Dendritic cell treated with granulocyte-macrophage colony-stimulating factor and Interleukin-4, amounts not matched to agents 40 ng/mL and 50 ng/mL, for 4 days (primary cell): Measurements from ENCODE around the gene RCE1.
"Not testable (repeated sequence)": the region's sequence is repeated elsewhere in the genome, so short reads cannot be mapped to it uniquely, and the experiment has no call there.

Source experiments
- H3K27ac Mint-ChIP-seq: one replicate; pipeline ENCODE4 v1.8.0; 2022; ENCODE audit warnings: mild to moderate bottlenecking, mixed read lengths
- H3K27me3 Mint-ChIP-seq: one replicate; pipeline ENCODE4 v1.8.0; 2022; ENCODE audit warnings: mild to moderate bottlenecking, mixed read lengths
- H3K36me3 Mint-ChIP-seq: one replicate; pipeline ENCODE4 v1.8.0; 2022; ENCODE audit warnings: low read depth, mixed read lengths
- H3K4me1 Mint-ChIP-seq: one replicate; pipeline ENCODE4 v1.8.0; 2022; ENCODE audit warnings: low read depth, mixed read lengths
- H3K4me3 Mint-ChIP-seq: one replicate; pipeline ENCODE4 v1.8.0; 2022; ENCODE audit warnings: mild to moderate bottlenecking, moderate library complexity, mixed read lengths
- H3K9me3 Mint-ChIP-seq: one replicate; pipeline ENCODE4 v1.8.0; 2022; ENCODE audit warnings: mixed read lengths
- intact Hi-C: fragments of 100-400 bp; cut with micrococcal nuclease; formaldehyde crosslinking; loops from one replicate; pipeline ENCODE4 v1.15.0; 2022

The RCE1 gene

GRCh38 chr11:66842896-66843775, at the start of gene RCE1:
Gene RCE1 (plus strand): TSS chr11:66843441. CDS start chr11:66843456, 15 bp downstream.
- Mint-ChIP-seq H3K36me3 (peaks cover 63% of the 10 kb centered on the region), H3K27ac (peak within 1 kb of the TSS; percentile 94), H3K4me1 (peaks cover 63% of the 10 kb centered on the region), H3K4me3 (peak within 1 kb of the TSS; percentile 82), H3K27me3 (no peaks in the 10 kb centered on the region), H3K9me3 (no peaks in the 10 kb centered on the region)
- intact Hi-C loops: no loop called here

- H3K4me3 Mint-ChIP-seq, H3K36me3 Mint-ChIP-seq, intact Hi-C loops, H3K27me3 Mint-ChIP-seq, H3K27ac Mint-ChIP-seq, H3K9me3 Mint-ChIP-seq, H3K4me1 Mint-ChIP-seq: not testable (repeated sequence)
Observed at GRCh38 chr11:66799815-66800214, 43.4 kb upstream of the RCE1 start.

GRCh38 chr11:66800720-66801428, 42.4 kb upstream of the RCE1 start:
- intact Hi-C loops: no loop called here
- Mint-ChIP-seq H3K9me3 (no peaks in the 10 kb centered on the region), H3K27me3 (no peaks in the 10 kb centered on the region), H3K27ac (no peak overlapping the region), H3K4me3 (no peak overlapping the region), H3K4me1 (no peaks in the 10 kb centered on the region), H3K36me3 (no peaks in the 10 kb centered on the region)

GRCh38 chr11:66809592-66809991, 33.6 kb upstream of the RCE1 start:
- H3K36me3 Mint-ChIP-seq: no peaks in the 10 kb centered on the region
- no peak overlapping the region for H3K27ac Mint-ChIP-seq
- peaks cover 2% of the 10 kb centered on the region for H3K27me3 Mint-ChIP-seq
- H3K4me3 Mint-ChIP-seq: no peak overlapping the region
- no peaks in the 10 kb centered on the region for H3K9me3 Mint-ChIP-seq
- no peaks in the 10 kb centered on the region for H3K4me1 Mint-ChIP-seq
- intact Hi-C loops: no loop called here

- Mint-ChIP-seq H3K27me3 (peaks cover 2% of the 10 kb centered on the region), H3K4me1 (no peaks in the 10 kb centered on the region), H3K9me3 (no peaks in the 10 kb centered on the region), H3K36me3 (no peaks in the 10 kb centered on the region), H3K27ac (no peak overlapping the region), H3K4me3 (no peak overlapping the region)
- intact Hi-C loops: no loop called here
Observed at GRCh38 chr11:66810576-66811185, 32.6 kb upstream of the RCE1 start.

GRCh38 chr11:66814678-66815077, 28.6 kb upstream of the RCE1 start:
- H3K4me3 Mint-ChIP-seq: no peak overlapping the region
- no peak overlapping the region for H3K27ac Mint-ChIP-seq
- H3K36me3 Mint-ChIP-seq: no peaks in the 10 kb centered on the region
- H3K4me1 Mint-ChIP-seq: peaks cover 6% of the 10 kb centered on the region
- intact Hi-C loops: no loop called here
- H3K9me3 Mint-ChIP-seq: no peaks in the 10 kb centered on the region
- H3K27me3 Mint-ChIP-seq: no peaks in the 10 kb centered on the region

- no peaks in the 10 kb centered on the region for H3K9me3 Mint-ChIP-seq
- H3K36me3 Mint-ChIP-seq: no peaks in the 10 kb centered on the region
- no peak overlapping the region for H3K27ac Mint-ChIP-seq
- no peak overlapping the region for H3K4me3 Mint-ChIP-seq
- intact Hi-C loops: no loop called here
- no peaks in the 10 kb centered on the region for H3K27me3 Mint-ChIP-seq
- H3K4me1 Mint-ChIP-seq: peaks cover 6% of the 10 kb centered on the region
Observed at GRCh38 chr11:66815646-66816045, 27.6 kb upstream of the RCE1 start.

- intact Hi-C loops: no loop called here
- H3K9me3 Mint-ChIP-seq: no peaks in the 10 kb centered on the region
- H3K27ac Mint-ChIP-seq: no peak overlapping the region
- H3K4me3 Mint-ChIP-seq: no peak overlapping the region
- H3K27me3 Mint-ChIP-seq: no peaks in the 10 kb centered on the region
- peaks cover 6% of the 10 kb centered on the region for H3K4me1 Mint-ChIP-seq
- no peaks in the 10 kb centered on the region for H3K36me3 Mint-ChIP-seq
Observed at GRCh38 chr11:66818231-66818955, 24.8 kb upstream of the RCE1 start.

GRCh38 chr11:66820381-66820780, 22.9 kb upstream of the RCE1 start:
- intact Hi-C loops: no loop called here
- H3K9me3 Mint-ChIP-seq: no peaks in the 10 kb centered on the region
- H3K27ac Mint-ChIP-seq: no peak overlapping the region
- no peaks in the 10 kb centered on the region for H3K27me3 Mint-ChIP-seq
- no peak overlapping the region for H3K4me3 Mint-ChIP-seq
- peaks cover 6% of the 10 kb centered on the region for H3K4me1 Mint-ChIP-seq
- no peaks in the 10 kb centered on the region for H3K36me3 Mint-ChIP-seq

- Mint-ChIP-seq H3K4me3 (no peak overlapping the region), H3K27ac (no peak overlapping the region), H3K27me3 (no peaks in the 10 kb centered on the region), H3K36me3 (no peaks in the 10 kb centered on the region), H3K4me1 (peaks cover 6% of the 10 kb centered on the region), H3K9me3 (no peaks in the 10 kb centered on the region)
- intact Hi-C loops: no loop called here
Observed at GRCh38 chr11:66820901-66821300, 22.3 kb upstream of the RCE1 start.

- no peaks in the 10 kb centered on the region for H3K9me3 Mint-ChIP-seq
- no peak overlapping the region for H3K27ac Mint-ChIP-seq
- H3K4me1 Mint-ChIP-seq: no peaks in the 10 kb centered on the region
- no peak overlapping the region for H3K4me3 Mint-ChIP-seq
- intact Hi-C loops: no loop called here
- H3K36me3 Mint-ChIP-seq: no peaks in the 10 kb centered on the region
- H3K27me3 Mint-ChIP-seq: no peaks in the 10 kb centered on the region
Observed at GRCh38 chr11:66823700-66824099, 19.5 kb upstream of the RCE1 start.

GRCh38 chr11:66824573-66824972, 18.7 kb upstream of the RCE1 start:
- H3K27me3 Mint-ChIP-seq, H3K9me3 Mint-ChIP-seq, H3K4me3 Mint-ChIP-seq, H3K4me1 Mint-ChIP-seq, H3K36me3 Mint-ChIP-seq, H3K27ac Mint-ChIP-seq, intact Hi-C loops: not testable (repeated sequence)

GRCh38 chr11:66834539-66834845, 8.7 kb upstream of the RCE1 start:
- H3K4me1 Mint-ChIP-seq: peaks cover 13% of the 10 kb centered on the region
- H3K27ac Mint-ChIP-seq: no peak overlapping the region
- H3K27me3 Mint-ChIP-seq: no peaks in the 10 kb centered on the region
- no peaks in the 10 kb centered on the region for H3K9me3 Mint-ChIP-seq
- intact Hi-C loops: loop anchor here (1.0 kb wide), 1 partner anchor 140 kb away; no protein-coding TSS in a partner anchor
- peaks cover 6% of the 10 kb centered on the region for H3K36me3 Mint-ChIP-seq
- H3K4me3 Mint-ChIP-seq: no peak overlapping the region

- no peaks in the 10 kb centered on the region for H3K27me3 Mint-ChIP-seq
- intact Hi-C loops: loop anchor here (1.0 kb wide), 1 partner anchor 141 kb away; no protein-coding TSS in a partner anchor
- peaks cover 9% of the 10 kb centered on the region for H3K36me3 Mint-ChIP-seq
- no peaks in the 10 kb centered on the region for H3K9me3 Mint-ChIP-seq
- H3K4me3 Mint-ChIP-seq: no peak overlapping the region
- H3K4me1 Mint-ChIP-seq: peaks cover 16% of the 10 kb centered on the region
- no peak overlapping the region for H3K27ac Mint-ChIP-seq
Observed at GRCh38 chr11:66834943-66835342, 8.3 kb upstream of the RCE1 start.
